ENCODE measurements around the gene PTPRA. TPM values are rescaled to one million over a fixed set of nuclear protein-coding genes. Genes with fewer than 3 reads are reported as not detected.
A peak's percentile ranks its signal among the peaks of the same experiment; 100 is the strongest.

Gene PTPRA
- total RNA-seq, 1 donor from 2014 or later, result 80.2 TPM

GRCh38 chr20:2900845-2901592 lies 27.7 kb downstream of the PTPRA start:
- H3K36me3 Mint-ChIP-seq (ENCODE audit: unreplicated experiment), result peaks cover 8% of the 10 kb centered on the region
- peaks cover 3% of the 10 kb centered on the region for H3K9me3 Mint-ChIP-seq (ENCODE audit: unreplicated experiment)
- TF ChIP-seq, protein P1, sequence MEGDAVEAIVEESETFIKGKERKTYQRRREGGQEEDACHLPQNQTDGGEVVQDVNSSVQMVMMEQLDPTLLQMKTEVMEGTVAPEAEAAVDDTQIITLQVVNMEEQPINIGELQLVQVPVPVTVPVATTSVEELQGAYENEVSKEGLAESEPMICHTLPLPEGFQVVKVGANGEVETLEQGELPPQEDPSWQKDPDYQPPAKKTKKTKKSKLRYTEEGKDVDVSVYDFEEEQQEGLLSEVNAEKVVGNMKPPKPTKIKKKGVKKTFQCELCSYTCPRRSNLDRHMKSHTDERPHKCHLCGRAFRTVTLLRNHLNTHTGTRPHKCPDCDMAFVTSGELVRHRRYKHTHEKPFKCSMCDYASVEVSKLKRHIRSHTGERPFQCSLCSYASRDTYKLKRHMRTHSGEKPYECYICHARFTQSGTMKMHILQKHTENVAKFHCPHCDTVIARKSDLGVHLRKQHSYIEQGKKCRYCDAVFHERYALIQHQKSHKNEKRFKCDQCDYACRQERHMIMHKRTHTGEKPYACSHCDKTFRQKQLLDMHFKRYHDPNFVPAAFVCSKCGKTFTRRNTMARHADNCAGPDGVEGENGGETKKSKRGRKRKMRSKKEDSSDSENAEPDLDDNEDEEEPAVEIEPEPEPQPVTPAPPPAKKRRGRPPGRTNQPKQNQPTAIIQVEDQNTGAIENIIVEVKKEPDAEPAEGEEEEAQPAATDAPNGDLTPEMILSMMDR (IDR thresholded peaks at IDR 0.05), result no peak
- peaks cover 5% of the 10 kb centered on the region for H3K4me1 Mint-ChIP-seq (ENCODE audit: unreplicated experiment)
- no peak for DNase-seq (ENCODE audit: extremely low spot score, unreplicated experiment)
- no peak overlapping the region for H3K4me3 Mint-ChIP-seq (ENCODE audit: unreplicated experiment)
- H3K27ac Mint-ChIP-seq (ENCODE audit: unreplicated experiment), result peak overlapping the region; percentile 7
- H3K27me3 Mint-ChIP-seq (ENCODE audit: unreplicated experiment), result no peaks in the 10 kb centered on the region

DNA sequence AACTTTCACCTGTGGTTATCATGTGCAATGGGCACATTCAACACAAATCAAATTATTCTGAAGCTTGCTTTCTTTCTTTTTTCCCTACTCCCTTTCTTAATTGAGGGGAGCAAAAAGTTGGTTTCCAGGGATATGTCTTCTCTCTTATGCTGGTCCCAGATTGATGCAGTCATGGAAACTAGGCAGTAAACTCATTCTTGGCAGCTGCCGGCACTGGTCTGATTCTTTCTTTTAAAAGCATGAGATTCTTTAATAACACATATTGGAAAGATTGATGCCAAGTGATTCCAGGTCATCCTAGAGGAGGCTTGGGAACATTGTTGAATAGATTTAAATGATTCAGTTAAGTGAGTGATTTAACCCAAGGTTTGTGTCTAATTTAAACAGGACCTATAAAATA lies 29.0 kb downstream of the PTPRA start:
- H3K4me3 Mint-ChIP-seq (ENCODE audit: unreplicated experiment), result no peak overlapping the region
- TF ChIP-seq, protein P1 (IDR thresholded peaks at IDR 0.05), result no peak
- H3K36me3 Mint-ChIP-seq (ENCODE audit: unreplicated experiment), result peaks cover 2% of the 10 kb centered on the region

GRCh38 chr20:2902818-2903217 lies 29.5 kb downstream of the PTPRA start:
- TF ChIP-seq, protein P1 (IDR thresholded peaks at IDR 0.05), result no peak
- H3K27ac Mint-ChIP-seq (ENCODE audit: unreplicated experiment), result no peak overlapping the region
- peaks cover 5% of the 10 kb centered on the region for H3K4me1 Mint-ChIP-seq (ENCODE audit: unreplicated experiment)
- H3K9me3 Mint-ChIP-seq (ENCODE audit: unreplicated experiment), result no peaks in the 10 kb centered on the region
- H3K27me3 Mint-ChIP-seq (ENCODE audit: unreplicated experiment), result no peaks in the 10 kb centered on the region
- H3K36me3 Mint-ChIP-seq (ENCODE audit: unreplicated experiment), result peaks cover 2% of the 10 kb centered on the region
- no peak overlapping the region for H3K4me3 Mint-ChIP-seq (ENCODE audit: unreplicated experiment)
- no peak for DNase-seq (ENCODE audit: extremely low spot score, unreplicated experiment)

More for the DNA sequence above, 29.0 kb downstream of the PTPRA start:
- no peak for DNase-seq (ENCODE audit: extremely low spot score, unreplicated experiment)
- no peaks in the 10 kb centered on the region for H3K27me3 Mint-ChIP-seq (ENCODE audit: unreplicated experiment)
- H3K4me1 Mint-ChIP-seq (ENCODE audit: unreplicated experiment), result peaks cover 4% of the 10 kb centered on the region
- no peaks in the 10 kb centered on the region for H3K9me3 Mint-ChIP-seq (ENCODE audit: unreplicated experiment)
- H3K27ac Mint-ChIP-seq (ENCODE audit: unreplicated experiment), result no peak overlapping the region

DNA sequence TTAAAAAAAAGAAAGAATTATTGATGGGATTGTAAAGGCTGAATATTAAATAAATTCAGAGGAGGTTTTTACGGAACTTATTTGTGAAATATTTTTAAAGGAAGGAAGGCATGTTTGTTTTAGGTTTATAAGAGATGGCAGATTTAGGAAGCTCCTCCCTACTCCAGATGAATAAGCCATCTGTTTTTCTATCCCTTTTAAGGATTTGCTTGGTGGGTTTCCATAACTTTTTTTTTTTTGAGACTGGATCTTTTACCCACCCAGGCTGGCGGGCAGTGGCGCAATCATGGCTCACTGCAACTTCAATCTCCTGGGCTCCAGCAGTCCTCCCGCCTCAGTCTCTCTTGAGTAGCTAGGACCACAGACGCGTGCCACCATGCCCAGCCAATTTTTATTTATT lies 30.4 kb downstream of the PTPRA start:
- TF ChIP-seq, protein P1 (IDR thresholded peaks at IDR 0.05), result no peak
- Mint-ChIP-seq H3K36me3 (ENCODE audit: unreplicated experiment) (peaks cover 2% of the 10 kb centered on the region), H3K4me3 (ENCODE audit: unreplicated experiment) (no peak overlapping the region), H3K4me1 (ENCODE audit: unreplicated experiment) (peaks cover 5% of the 10 kb centered on the region), H3K9me3 (ENCODE audit: unreplicated experiment) (no peaks in the 10 kb centered on the region), H3K27ac (ENCODE audit: unreplicated experiment) (no peak overlapping the region), H3K27me3 (ENCODE audit: unreplicated experiment) (no peaks in the 10 kb centered on the region)
- DNase-seq (ENCODE audit: extremely low spot score, unreplicated experiment), result no peak

DNA sequence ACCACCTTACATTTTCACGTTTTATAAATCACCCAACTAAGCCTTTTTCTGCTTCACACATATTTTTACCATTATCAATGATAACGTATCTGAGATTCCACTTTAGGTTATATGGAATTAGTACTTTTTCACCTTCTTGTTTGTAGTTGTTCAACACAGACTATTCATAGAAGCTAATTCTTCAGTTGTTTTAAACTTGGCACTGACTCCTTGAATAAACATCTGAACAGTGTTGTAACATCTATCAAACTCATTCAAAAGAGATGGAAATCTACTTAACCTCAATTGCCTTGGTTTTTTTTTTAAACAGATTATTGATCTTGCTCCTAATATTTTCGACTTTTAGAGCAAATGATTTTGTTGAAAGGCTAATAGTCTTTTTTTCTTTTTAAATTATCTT lies 34.2 kb downstream of the PTPRA start:
- no peaks in the 10 kb centered on the region for H3K27me3 Mint-ChIP-seq (ENCODE audit: unreplicated experiment)
- no peak for DNase-seq (ENCODE audit: extremely low spot score, unreplicated experiment)
- H3K9me3 Mint-ChIP-seq (ENCODE audit: unreplicated experiment), result no peaks in the 10 kb centered on the region
- peaks cover 1% of the 10 kb centered on the region for H3K4me1 Mint-ChIP-seq (ENCODE audit: unreplicated experiment)
- H3K4me3 Mint-ChIP-seq (ENCODE audit: unreplicated experiment), result no peak overlapping the region
- H3K27ac Mint-ChIP-seq (ENCODE audit: unreplicated experiment), result no peak overlapping the region
- TF ChIP-seq, protein P1 (IDR thresholded peaks at IDR 0.05), result no peak
- H3K36me3 Mint-ChIP-seq (ENCODE audit: unreplicated experiment), result peaks cover 5% of the 10 kb centered on the region
